OCI-LY3 (cell line): ENCODE data around the gene TRIM69.

Source experiments
- CTCF ChIP-seq: fragments of 200-600, 300-600 bp; sonication (generic); IDR thresholded peaks from 2 replicates; pipeline ENCODE4 v1.5.1; 2014; ENCODE audit warnings: antibody characterized with exemption, low read length, low read depth
- EZH2phosphoT487 ChIP-seq: fragments of 200-600 bp; shearing (Covaris generic); IDR thresholded peaks from 2 replicates; pipeline ENCODE4 v1.6.1; 2018; ENCODE audit warnings: antibody characterized with exemption, mixed run types, low read depth

GRCh38 chr15:44729408-44730127 is 6.8 kb upstream of the TRIM69 start:
- TF ChIP-seq CTCF (no peak), EZH2phosphoT487 (no peak)
